Stimulated activated CD4-positive, alpha-beta T cell treated with anti-CD3 and anti-CD28 coated beads, Interleukin-15, amount 100 ng/mL, for 24 hours (primary cell): ENCODE results near the gene DDX1.
A peak's percentile ranks its signal among the peaks of the same experiment; 100 is the strongest.
"Not testable (repeated sequence)": the region's sequence is repeated elsewhere in the genome, so short reads cannot be mapped to it uniquely, and the experiment has no call there.

Source experiments
- DNase-seq: peaks from one replicate; pipeline ENCODE4 v3.0.0-alpha.2; 2020

Gene DDX1

DNA sequence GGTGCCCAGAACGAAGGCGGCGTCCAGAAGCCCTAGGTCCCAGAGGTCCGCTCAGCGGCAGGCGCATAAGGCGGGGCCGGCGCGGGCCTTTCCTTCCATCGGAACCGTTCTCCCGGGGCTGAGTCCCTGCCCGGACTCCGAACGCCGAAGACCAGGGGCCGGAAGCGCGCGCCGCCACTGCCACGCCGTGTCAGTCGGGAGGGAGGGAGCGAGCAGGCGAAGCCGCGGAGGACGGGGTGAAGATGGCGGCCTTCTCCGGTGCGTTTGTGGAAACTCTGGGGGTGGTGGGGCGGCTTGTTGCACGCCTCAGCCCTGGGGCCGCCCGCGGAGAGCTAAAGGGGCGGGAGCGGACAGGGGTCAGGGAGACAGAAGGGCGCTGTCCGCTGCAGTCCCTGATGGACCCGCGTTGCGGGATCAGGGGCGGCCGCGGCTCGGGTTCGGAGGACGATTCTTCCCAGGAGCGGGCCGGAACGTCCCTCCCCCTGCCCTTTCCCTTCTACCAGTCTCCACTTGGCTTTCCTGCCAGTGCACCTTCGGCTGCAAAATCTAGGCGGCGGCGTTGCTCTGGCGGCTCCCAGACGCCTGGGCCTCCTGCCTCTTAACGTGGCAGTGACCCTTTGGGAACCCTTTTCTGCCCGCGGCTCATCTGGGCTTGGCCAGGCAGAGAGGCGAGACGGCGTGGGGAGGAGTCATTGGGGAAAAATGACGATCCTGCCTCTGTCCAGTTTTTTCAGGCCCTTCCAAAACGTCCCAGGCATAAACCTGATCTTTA, at the start of gene DDX1:
DDX1 (plus strand) TSS at position 177 of the 772 bp plus-strand sequence; CDS start at position 243, 66 bp downstream.
- DNase-seq: peak; percentile 90

DNA sequence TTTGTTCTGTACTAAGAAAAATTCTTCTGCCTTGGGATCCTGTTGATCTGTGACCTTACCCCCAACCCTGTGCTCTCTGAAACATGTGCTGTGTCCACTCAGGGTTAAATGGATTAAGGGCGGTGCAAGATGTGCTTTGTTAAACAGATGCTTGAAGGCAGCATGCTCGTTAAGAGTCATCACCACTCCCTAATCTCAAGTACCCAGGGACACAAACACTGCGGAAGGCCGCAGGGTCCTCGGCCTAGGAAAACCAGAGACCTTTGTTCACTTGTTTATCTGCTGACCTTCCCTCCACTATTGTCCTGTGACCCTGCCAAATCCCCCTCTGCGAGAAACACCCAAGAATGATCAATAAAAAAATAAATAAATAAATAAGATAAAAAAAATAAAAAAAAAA, 49.4 kb upstream of the DDX1 start:
- DNase-seq: not testable (repeated sequence)

DNA sequence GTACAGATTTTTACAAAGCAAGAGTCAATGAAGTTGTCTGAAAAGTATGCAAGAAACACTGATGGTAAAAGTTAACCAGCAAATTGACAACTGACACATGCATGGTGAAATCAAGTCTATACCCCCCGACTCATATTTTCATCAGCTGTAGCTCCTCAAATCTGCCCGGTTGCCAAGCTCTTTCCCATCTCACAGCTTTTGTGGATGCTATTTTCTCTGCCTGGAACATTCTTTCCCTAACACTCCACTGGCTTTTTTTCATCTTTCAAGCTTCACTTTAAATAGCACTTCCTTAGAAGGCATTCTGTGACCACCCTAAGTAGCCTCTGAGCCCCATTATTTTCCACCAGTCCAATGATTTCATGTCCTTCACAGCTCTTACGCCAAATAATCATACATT, 48.6 kb upstream of the DDX1 start:
- no peak for DNase-seq

DNA sequence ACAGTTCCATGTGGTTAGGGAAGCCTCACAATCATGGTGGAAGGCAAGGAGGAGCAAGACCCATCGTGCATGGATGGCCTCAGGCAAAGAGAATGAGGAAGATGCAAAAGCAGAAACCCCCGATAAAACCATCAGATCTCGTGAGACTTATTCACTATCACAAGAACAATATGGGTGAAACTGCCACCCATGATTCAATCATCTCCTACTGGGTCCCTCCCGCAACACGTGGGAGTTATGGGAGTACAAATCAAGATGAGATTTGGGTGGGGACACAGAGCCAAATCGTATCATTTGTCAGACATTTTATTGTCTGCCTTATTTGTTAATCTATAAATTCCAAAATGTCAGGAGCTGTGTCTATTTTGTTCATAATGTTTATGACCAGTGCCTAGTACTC, 48.1 kb upstream of the DDX1 start:
- no peak for DNase-seq

DNA sequence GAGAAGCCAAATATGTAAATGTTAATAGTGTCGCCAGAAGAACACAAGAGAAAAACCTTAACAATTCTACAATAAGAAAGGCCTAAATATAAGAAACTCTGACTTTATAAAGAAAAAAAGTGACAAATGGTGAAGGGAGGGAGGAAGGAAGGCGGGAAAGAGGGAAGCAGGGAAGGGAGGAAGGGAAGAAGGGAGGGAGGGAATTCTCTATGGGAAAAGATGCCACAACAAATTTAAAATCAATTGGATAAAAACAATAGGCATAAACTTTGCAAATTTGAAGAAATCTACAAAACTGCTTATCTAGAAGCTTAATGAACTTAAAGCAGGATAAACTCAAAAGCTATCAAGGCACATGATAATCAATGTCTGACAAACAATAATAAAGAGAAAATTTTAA, 47.4 kb upstream of the DDX1 start:
- DNase-seq: no peak

DNA sequence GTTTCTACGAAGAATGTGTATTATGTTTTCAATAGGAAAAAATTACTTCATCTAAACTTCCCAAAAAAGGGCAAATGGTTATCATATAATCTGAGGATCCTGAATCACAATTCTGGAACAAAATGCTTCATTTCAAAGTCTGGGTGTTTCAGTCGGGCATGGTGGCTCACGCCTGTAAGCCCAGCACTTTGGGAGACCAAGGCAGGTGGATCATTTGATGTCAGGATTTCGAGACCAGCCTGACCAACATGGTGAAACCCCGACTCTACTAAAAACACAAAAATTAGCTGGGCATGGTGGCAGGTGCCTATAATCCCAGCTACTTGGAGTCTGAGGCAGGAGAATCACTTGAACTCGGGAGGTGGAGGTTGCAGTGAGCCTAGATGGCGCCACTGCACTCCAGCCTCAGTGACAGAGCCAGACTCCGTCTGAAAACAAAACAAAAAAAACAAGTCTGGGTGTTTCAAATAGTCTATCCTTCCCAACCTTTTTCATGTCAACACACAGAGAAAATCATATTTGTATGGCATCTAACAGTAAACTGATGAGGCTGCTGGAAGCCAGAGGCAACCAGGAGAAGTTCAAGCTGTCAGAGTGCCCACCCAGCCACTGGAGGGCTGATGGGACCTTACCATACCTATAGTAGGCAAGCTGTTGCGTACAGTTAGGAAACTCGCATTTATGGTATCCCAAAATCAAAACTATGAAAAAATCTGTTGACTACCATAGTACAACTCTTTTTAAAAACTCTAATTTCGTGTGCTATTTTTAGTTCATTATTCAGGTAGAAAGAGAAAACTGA, 45.2 kb upstream of the DDX1 start:
- peak; percentile 7 for DNase-seq

DNA sequence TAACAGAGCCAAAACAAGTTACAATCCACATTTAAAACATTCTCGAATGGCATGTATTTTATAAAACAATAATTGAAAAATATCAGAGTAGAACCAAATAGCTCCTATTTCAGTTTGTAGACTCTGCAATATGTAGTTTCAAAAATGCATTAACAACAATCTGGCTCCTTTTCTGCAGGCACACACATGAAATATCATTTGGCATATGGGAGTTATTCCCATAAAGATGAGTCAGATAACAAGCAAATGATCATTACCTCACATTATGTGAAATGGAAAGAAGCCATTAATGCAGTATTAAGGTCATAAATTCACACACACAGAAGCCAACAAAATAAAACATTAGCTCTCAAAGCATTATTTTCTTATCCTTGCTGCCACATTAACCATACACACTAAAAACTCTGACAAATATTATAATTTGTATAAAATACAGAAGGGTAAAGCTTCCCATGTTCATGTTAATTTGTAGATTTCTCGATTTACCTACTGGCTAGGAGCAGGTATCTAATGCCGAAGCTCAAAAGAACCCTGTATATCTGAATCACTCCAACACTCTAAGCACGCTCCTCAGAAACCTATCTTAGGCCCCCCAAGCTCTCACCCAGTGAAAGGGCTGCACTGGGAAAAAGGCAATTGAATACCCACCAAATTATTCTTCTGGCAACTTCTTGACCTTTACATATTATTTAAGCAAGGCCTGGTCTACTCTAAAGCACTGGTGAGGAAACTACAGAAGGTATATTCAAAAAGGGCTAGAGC, 44.4 kb upstream of the DDX1 start:
- DNase-seq: no peak

DNA sequence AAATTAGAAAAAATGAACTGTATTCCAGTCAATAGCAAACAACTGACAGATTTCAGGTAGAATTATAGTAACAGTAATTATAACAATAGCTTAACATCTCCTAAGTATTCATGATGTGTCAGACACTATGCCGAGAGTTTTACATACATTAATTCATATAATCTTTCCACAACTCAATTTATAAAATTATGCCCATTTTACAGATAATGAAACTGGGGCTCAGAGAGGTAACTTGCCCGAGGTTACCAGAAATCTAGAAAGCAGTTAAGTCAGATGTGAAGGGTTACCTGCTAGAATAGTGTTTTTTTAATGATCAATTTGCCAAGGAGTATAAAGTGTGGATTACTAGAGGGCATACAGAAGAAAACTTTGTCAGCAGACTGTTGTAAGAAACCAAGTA, 42.7 kb upstream of the DDX1 start:
- no peak for DNase-seq

DNA sequence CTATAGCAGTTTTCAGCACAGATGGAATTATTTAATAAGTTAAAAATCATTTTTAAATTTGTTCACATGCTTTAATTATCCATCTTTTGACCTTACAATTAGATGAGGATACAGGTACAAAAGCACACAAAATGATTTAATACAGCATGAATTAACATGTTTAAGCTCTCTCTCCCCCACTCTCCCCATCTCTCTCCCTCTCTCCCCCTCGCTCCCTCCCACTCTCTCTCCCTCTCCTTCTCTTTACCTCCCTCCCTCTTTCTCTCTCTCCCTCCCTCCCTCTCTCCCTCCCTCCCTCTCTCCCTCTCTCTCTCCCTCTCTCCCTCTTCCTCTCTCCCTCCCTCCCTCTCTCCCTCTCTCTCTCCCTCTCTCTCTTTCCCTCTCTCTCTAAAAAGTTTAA, 38.1 kb upstream of the DDX1 start:
- no peak for DNase-seq

DNA sequence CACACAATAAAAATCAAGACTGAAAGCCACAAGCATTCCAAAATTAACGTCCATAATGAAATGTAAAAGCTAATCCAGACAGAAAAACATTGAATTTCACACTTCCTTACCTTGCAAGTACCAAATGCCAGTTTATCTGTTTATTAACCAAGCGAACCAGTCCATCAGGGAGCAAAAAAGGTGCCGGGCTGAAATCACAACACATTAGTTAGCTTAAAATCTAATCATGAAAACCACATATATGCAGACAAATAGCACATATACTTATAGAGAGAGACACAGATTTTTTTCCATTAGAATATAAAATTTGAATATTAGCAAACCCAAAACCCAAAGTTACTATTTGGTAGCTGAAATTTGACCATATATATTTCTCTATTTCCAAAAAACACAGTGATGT, 37.7 kb upstream of the DDX1 start:
- DNase-seq: no peak

DNA sequence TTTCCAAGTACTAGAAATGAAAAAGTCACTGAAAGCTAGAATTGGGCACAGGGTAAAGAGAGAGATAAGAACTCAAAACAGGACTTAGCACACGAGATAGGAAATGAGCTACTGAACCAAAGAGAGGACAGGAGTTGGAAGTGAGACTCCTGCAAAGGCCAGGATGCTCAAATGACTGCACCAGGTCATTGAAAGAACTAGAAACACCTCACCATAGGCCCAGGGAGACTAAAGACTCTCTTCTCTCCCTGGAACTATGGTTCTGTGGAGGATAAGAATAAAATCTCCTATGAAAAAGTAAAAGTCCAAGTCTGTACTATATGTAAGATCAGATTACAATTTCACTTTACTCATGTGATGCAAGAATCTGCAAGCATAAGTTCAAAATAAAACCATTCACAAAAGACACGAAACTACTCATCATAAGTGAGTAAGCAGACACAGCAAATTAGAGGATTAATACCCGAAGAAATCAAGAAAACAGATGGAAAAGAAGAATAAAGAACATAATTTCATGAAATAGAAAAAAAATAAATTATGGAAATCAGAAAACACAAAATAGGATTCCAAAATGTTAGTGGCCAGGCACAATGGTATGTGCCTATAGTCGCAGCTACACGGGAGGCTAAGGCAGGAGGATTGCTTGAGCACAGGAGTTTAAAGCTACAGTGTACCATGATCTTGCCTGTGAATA, 37.0 kb upstream of the DDX1 start:
- DNase-seq: no peak

DNA sequence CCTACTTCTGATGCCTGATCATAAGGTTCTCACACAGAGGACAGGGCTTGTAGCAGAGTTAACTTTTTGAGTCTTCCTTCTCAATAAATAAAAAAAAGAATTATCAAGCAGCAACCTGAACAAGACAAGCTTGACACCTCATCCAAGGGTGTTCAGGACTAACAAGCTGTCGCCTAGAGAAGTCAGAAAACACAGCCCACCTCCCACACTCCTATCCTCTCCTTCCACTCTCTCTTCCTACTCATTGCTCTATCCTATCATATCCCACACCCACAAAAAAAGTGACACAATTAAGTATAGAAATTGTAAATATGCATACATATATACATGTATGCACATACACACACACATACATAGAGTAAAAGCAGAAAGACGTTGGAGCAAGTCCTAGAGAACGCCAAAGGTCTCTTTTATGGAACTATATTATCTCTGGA, 35.9 kb upstream of the DDX1 start:
- no peak for DNase-seq

DNA sequence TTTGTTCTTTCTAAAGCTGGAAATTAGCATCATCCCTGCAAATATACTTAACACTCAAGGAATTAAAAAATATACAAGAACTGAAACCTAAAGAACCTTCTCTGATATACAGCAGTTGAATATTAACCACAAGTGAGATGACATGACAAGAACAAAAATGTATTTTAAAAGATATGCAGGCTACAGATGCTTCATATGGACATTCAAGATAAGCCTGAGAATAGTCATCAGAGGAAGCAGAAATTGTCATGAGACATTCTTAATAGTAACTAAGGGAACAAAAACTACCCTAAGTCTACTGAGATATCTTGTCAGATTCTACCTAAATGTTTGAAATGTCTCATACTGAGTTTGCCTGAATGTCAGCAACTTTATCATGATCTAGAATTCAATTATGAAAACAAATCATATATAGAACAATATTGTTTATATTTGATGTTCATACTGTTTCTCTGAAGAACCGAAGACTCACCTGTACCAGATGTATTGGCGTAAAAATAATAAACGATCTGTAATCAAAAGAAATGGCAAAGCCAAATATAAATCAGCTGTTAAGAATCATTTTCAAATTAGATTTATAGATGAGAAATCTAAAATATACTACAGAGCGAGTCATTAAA, 35.2 kb upstream of the DDX1 start:
- no peak for DNase-seq

DNA sequence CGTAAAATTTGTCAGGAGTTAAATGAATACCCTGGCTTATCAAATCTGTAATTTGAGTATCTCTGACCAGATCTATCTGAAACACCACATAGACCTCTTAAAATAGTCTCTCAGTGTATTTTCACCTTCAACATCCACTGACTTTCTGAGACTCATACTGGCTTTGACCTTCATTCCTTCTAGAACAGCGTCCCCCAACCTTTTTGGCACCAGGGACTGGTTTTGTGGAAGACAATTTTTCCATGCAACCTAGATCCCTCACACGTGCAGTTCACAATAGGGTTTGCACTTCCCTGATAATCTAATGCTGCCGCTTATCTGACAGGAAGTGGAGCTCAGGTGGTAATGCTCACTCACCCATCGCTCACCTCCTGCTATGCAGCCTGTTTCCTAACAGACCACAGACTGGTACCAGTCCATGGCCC, 33.8 kb upstream of the DDX1 start:
- no peak for DNase-seq

DNA sequence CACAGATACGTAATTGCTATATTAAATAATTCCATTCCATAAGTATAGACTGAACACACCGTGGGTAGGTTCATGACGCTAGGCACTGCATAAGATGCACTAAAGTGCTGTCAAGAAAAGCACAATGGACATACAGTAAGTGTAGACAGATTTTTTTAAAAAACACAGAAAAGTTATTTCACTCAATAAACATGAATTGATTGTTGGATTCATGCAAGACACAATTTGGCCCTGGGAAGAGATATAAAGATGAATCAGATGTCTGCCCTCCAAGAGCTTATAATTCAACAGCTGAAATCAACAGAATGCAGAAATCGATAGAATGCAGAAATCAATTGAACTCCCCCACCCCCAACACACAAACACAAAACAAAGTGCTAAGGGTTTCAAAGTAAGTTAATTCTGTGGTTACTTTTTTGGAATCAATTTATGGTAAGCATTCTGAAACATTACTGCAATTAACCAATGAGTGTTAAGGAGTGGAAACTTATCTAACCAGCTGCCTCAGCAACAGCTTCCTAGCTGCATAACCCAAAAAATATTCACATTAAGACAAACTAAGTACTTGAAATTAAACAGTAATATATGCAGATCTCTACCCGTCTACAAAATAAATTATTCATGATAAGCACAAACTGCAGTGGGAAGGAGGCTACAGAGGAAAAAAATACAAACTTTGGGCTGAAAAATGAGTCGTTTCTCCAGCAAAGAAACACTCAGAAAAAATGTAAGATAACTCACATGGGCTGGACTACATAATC, 32.1 kb upstream of the DDX1 start:
- DNase-seq: no peak

DNA sequence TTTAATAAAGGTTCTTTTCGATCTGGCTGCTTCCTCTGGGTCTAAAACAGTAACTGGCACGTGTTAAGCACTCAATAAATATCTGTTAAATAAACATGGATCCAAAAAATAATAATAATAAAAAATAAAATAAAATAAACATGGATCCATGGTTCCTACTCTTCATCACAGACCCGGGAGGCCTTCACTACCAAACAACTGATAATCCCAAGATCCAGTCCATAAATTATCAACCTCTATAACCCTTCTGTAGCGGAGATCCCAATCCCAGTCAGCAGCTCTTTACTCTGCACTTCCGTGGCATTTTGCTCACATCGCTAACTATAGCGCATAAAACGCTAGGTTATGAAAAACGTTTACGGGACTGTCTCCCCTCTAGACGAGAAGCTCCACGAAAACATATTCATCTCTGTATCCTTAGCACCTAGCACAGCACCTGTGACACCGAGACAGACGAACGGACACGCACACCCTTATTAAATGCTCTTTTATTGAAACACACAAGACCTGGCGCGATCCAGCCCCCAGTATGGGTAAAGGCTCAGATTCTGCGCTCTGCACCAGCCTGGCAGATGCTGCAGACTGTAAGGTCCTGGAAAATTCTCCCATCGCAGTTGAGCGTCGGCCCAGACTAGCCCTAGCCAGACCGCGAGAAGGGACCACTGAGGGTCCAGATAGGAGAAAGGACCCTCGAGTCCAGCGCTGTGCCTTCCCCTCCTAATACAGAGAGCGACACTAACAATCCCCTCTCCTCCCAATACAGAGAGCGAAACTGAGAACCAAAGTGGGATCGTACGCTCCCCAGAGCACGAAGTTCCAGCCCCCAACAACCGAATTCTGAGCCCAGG, 31.3 kb upstream of the DDX1 start:
- DNase-seq: peak; percentile 24

DNA sequence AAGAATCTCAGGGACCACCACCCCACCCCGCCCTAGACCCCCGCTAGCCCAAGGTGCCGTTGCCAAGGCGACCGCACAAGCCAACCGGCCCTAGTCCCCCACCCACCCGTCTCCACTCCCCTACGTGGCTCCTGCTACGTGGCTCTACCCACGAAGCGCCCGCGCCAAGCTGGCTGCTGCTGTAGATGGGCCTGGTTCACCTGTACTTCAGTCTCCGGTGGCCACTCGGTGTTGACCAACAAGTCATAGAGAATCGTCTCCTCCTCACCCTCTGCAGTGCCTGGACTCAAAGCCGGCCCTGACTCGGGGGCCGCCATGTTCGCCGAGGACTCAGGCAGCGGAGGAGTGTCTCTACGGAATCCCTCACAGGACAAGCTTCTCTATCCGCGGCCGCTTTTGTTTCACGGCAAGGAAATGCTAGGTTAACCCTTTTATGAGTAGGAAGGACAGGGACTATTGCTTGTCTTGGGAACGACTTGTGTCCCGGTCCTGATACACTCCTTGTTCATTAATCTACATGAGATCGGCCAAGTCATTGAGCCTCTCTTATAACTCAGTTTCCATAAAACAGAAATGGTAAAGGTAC, 30.6 kb upstream of the DDX1 start, which contains the start of gene NBAS:
NBAS (minus strand) TSS at position 347 of the 586 bp plus-strand sequence; CDS start at position 317, 30 bp downstream.
- DNase-seq: peak; percentile 83

DNA sequence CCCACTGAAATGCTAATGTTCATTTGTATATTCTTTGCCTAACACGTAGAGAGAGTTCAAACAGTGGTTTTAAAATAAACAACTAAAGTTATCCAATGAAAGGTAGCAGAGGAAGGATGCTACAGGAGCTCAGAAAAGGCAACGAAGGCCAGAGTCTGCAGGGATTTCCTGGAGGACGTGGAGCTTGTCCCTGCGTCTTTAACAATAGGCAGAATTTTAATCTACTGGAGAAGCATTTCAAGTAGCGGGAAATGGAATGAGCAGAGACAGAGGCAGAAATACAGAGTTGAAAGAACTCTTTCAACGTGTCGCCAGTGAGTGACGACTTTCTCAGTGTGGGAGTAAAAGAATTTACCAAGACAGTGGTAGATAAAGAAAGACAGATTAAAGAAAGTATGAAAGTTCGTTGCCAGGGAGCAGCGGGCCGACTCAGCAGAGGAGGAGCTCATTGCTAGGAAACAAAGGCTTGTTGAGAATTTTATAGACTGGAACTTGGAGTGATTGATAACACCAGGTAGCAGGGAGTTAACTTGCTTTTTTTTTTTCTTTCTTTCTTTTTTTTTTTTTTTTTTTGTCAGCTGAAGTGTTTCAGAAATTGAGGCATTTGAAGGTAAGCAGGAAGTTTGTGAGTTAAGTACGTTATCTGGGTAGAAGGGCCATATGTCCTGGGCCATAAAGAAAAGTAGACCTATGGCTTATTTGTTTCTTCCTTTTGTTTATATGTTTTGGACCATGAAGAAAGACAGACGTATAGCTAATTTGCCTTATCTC, 29.9 kb upstream of the DDX1 start:
- DNase-seq: peak; percentile 51

DNA sequence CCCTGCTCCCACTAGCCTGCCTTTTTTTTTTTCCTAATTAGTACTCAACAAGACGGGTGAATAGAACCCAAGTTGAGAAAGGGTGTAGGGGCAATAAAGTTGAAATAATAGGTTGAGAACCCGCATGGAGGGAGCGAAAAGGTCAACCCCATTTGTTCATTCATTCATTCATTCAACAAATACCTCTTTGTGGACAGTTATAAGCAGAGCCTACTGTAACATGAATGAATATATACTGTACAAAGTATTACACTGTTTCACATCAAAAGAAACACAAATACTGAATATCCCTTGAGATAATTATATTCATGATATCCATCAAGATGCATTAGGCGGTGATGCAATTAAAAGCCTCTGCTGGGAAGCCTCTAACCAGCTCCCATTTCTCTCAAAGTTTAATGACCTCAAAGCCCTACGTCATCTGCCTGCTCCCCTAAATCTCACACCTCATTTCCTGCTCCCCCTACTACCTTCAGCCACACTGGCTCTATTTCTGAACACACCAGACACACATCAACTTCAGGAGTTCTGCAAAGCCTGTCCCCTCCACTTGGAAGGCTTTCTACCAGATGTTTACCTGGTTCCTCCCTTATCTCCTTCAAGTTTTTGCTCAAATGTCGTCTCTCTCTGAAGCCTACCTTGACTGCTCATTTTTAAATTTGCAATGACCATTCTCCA, 29.2 kb upstream of the DDX1 start:
- no peak for DNase-seq
